ENCODE measurements around the gene ASTN2.

GRCh38 chr9:116726602-116727001 is 688.3 kb downstream of the ASTN2 start:
- no peak for TF ChIP-seq CTCF (IDR thresholded peaks at IDR 0.05; ENCODE audit: low read length)
- TF ChIP-seq EZH2 (optimal IDR thresholded peaks at IDR 0.05; ENCODE audit: low read depth, low read length): no peak
- TF ChIP-seq EZH2phosphoT487 (IDR thresholded peaks at IDR 0.05; ENCODE audit: low read length): no peak

All from MM.1S (cell line).